H7 (cell line): Measurements from ENCODE around the gene CSRP1. TPM values are rescaled to one million over a fixed set of nuclear protein-coding genes. Genes with fewer than 3 reads are reported as not detected.
A peak's percentile ranks its signal among the peaks of the same experiment; 100 is the strongest.
"Not testable (repeated sequence)": the region's sequence is repeated elsewhere in the genome, so short reads cannot be mapped to it uniquely, and the experiment has no call there.

Experiments used
- DNase-seq: peaks from one replicate; pipeline ENCODE4 v3.0.0; 2012
- H3K27me3 ChIP-seq: 2 replicates; pipeline ENCODE4 v1.6.0; 2011; ENCODE audit warnings: mild to moderate bottlenecking, low read length; ENCODE audit not compliant: control insufficient read depth, insufficient read depth
- H3K36me3 ChIP-seq: replicated peaks from 2 replicates; pipeline ENCODE4 v1.5.1; 2011; ENCODE audit warnings: low read length; ENCODE audit not compliant: control insufficient read depth, insufficient read depth
- H3K4me3 ChIP-seq: 2 replicates; pipeline ENCODE4 v1.5.1; 2011; ENCODE audit warnings: low read depth, mild to moderate bottlenecking, control low read depth, low read length, moderate library complexity; ENCODE audit not compliant: insufficient read depth
- total RNA-seq: library from RNA; depleted of rRNA; stranded (reverse); fragments of >200 nt; shearing (Covaris generic); gene quantifications from 2 replicates; pipeline ENCODE4 v1.2.3, GENCODE V29; 2014

Gene CSRP1
- total RNA-seq, 1 experiment from 2014 or later = 0.73 TPM

- Histone ChIP-seq H3K36me3 (no peaks in the 10 kb centered on the region), H3K4me3 (no peak overlapping the region), H3K27me3 (peaks cover 37% of the 10 kb centered on the region)
- no peak for DNase-seq
Observed at GRCh38 chr1:201473296-201473695, 33.6 kb downstream of the CSRP1 start.

- H3K4me3 ChIP-seq, H3K36me3 ChIP-seq, DNase-seq: not testable (repeated sequence)
- H3K27me3 ChIP-seq = peaks cover 46% of the 10 kb centered on the region
Observed at GRCh38 chr1:201472321-201472720, 34.6 kb downstream of the CSRP1 start.

DNA sequence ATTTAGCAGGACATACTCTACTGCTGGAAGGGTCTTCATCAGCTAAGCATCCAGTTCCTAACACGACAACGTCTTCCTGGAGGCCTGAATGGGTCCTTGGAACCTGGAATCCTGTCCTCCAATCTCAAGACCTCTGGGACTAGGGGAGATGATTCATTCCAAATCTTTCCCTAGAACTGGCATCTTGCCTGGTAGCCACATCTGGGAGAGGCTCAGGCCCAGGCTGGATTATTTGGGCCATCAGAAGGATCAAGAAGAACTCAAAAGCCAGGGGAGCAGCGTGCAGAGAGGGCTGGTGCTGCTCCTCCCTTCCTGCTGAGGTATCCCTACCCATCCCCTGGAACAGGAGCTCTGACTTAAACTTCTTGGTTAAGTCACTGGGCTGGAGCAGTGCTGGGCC lies 35.2 kb downstream of the CSRP1 start:
- Histone ChIP-seq H3K27me3 (peaks cover 46% of the 10 kb centered on the region), H3K4me3 (no peak overlapping the region), H3K36me3 (no peaks in the 10 kb centered on the region; the same call in 1 of the 2 replicates)
- DNase-seq = no peak

DNA sequence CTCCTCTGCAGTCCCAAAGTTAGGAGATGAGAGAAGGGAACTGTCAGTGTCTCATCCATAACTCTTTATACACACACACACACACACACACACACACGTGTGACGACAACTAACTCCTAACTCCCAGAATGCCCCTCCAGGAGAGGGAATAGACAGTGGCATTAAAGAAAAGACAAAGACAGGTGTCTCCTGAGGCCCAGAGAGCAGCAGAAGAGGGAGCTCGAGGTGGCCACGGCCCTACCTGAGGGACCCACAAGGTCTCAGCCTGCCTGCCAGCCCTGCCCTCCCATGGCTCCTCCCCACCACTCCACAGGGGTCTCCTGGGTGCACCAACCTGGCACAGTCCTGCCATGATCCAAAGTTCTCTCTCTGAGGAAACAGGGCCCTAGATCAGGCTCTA lies 36.3 kb downstream of the CSRP1 start:
- H3K36me3 ChIP-seq = peaks cover 7% of the 10 kb centered on the region
- no peak overlapping the region for H3K4me3 ChIP-seq
- DNase-seq = no peak
- H3K27me3 ChIP-seq = peaks cover 46% of the 10 kb centered on the region

- peak; percentile 68 for DNase-seq
- Histone ChIP-seq H3K27me3 (peaks cover 46% of the 10 kb centered on the region), H3K36me3 (peaks cover 12% of the 10 kb centered on the region), H3K4me3 (peak overlapping the region; percentile 67)
Observed at GRCh38 chr1:201469645-201470074, 37.3 kb downstream of the CSRP1 start.

DNA sequence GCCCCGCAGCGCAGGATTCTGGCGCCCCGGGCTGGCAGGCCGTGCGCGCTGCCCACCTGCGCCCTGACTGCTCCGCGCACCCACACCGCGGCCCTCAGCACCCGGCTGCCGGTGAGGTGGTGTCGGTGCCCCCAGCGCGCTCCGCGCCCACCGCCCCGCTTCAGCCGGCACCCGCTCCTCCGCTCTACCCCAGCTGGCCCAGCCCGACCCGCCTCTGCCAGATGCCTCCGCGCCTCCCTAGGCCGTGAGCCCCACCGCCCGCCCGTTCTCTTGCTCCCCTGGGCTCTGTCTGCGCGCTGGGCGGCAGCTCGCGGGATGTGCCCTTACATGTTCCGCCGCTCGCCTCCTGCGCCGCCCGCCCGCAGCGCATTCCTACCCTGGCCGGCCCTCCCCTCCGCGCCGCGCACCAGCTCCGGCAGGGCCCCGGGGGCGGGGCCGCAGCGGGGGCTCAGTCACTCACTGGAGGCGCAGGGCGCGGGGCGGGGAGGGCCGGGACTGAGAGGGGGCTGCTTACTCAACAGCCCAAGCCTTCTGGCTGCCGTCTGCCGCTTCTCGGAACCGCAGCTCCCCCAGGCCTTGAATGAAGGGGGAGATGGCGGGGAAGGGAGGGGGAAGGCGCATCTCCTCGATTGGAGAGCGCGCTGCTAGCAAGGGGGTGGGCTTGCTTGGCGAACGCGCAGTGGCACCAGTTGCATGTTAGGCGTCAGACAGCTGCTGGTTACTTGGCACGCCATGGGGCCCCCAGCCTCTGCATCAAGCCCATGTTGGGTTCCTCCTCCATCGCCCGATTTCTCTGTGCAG lies 37.9 kb downstream of the CSRP1 start, which contains the start of gene PHLDA3:
Gene PHLDA3 (minus strand): TSS at position 345 of the 801 bp plus-strand sequence. CDS start 402 bp downstream, outside the sequence.
- Histone ChIP-seq H3K4me3 (peak within 1 kb of the TSS; percentile 67), H3K27me3 (peaks cover 46% of the 10 kb centered on the region), H3K36me3 (peaks cover 14% of the 10 kb centered on the region)
- DNase-seq = peak; percentile 95

GRCh38 chr1:201468501-201468843 lies 38.5 kb downstream of the CSRP1 start:
- Histone ChIP-seq H3K36me3 (peaks cover 14% of the 10 kb centered on the region), H3K27me3 (peaks cover 46% of the 10 kb centered on the region), H3K4me3 (peak overlapping the region; percentile 67)
- peak; percentile 79 for DNase-seq

- no peak overlapping the region for H3K4me3 ChIP-seq
- H3K36me3 ChIP-seq = peaks cover 14% of the 10 kb centered on the region
- no peak for DNase-seq
- H3K27me3 ChIP-seq = peaks cover 40% of the 10 kb centered on the region
Observed at GRCh38 chr1:201466492-201466891, 40.4 kb downstream of the CSRP1 start.

GRCh38 chr1:201465698-201466290 lies 41.1 kb downstream of the CSRP1 start:
- Histone ChIP-seq H3K36me3 (peaks cover 14% of the 10 kb centered on the region), H3K27me3 (peaks cover 34% of the 10 kb centered on the region), H3K4me3 (no peak overlapping the region)
- DNase-seq = no peak

DNA sequence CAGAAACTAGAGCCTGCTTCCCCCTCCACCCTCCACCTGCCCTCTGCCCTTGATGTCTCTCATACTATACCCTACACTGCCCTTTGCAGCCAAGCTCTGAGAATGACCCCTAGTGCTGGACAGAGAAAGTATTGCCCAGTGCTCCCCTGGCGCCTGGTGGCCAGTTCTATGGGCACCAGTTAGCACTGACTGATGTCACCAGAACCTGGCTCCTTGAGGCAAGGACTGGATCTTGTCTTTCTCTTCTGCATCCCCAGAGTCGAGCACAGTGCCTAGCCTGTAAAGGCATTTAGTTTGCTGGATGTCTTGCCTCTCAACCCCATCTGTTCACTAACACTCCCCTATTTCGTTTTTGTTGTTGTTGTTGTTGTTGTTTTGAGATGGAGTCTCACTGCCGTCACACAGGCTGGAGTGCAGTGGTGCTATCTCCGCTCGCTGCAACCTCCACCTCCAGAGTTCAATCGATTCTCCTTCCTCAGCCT lies 43.8 kb downstream of the CSRP1 start:
- DNase-seq = peak; percentile 74
- peaks cover 8% of the 10 kb centered on the region for H3K27me3 ChIP-seq
- H3K36me3 ChIP-seq = peaks cover 14% of the 10 kb centered on the region
- no peak overlapping the region for H3K4me3 ChIP-seq

DNA sequence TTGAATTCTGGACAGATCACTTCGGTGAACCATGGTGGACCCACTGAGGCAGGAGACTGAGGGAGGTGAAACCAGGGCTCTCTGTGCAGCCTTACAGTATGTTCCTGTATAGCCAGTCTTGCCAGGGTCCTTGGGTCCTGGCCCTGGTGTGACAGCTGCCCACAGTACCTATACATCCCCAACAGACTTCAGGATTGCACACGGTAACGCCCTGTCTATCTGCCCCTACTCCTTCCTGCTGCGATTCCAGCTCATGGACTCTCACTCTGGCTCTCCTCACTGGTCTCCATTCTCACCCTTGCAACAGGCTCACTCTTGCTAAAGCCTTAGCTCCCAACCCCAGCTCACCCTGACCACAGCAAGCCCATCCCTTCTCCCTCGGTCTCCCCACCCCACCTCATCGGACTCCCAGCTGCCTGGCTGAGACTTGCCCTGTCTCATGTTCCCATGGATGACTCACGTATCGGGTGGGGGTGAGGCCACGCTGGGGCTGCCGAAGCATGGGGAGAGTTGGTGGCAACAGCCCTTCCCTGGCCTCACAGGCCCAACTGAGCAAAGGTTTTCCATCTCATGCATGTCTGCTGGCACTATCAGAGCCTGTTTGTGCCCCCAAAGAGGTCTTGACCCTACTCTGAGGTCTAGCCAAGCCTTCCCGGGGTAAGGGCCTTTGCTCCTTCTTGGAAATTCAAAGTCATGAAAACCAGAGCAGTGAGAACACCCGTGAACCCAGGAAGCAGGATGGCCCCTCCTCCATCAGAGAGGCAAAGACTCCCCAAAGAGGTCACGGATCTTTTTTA lies 45.1 kb downstream of the CSRP1 start:
- peaks cover 14% of the 10 kb centered on the region for H3K36me3 ChIP-seq
- no peaks in the 10 kb centered on the region; the same call in 1 of the 2 replicates for H3K27me3 ChIP-seq
- DNase-seq = no peak
- H3K4me3 ChIP-seq = no peak overlapping the region

- Histone ChIP-seq H3K27me3 (no peaks in the 10 kb centered on the region; the same call in 1 of the 2 replicates), H3K4me3 (no peak overlapping the region), H3K36me3 (peaks cover 12% of the 10 kb centered on the region)
- no peak for DNase-seq
Observed at GRCh38 chr1:201460814-201461644, 45.9 kb downstream of the CSRP1 start.

GRCh38 chr1:201459775-201460174 lies 47.1 kb downstream of the CSRP1 start:
- peaks cover 3% of the 10 kb centered on the region for H3K36me3 ChIP-seq
- H3K4me3 ChIP-seq = no peak overlapping the region
- no peaks in the 10 kb centered on the region; the same call in 1 of the 2 replicates for H3K27me3 ChIP-seq
- DNase-seq = no peak

GRCh38 chr1:201459052-201459451 lies 47.9 kb downstream of the CSRP1 start:
- Histone ChIP-seq H3K27me3 (no peaks in the 10 kb centered on the region; the same call in 1 of the 2 replicates), H3K36me3 (no peaks in the 10 kb centered on the region), H3K4me3 (no peak overlapping the region)
- no peak for DNase-seq
